ENCODE results near the gene COL4A2.

GRCh38 chr13:110266983-110267382 lies 40.1 kb upstream of the COL4A2 start:
- no peak for TF ChIP-seq CTCF (IDR thresholded peaks at IDR 0.05)
- no peak for TF ChIP-seq POLR2A (IDR thresholded peaks at IDR 0.05)
- TF ChIP-seq EP300 (IDR thresholded peaks at IDR 0.05), result no peak

Measured in ovary (tissue), 3 donors.